NCI-H2196 (cell line): ENCODE data around the gene GLI2.

Source experiments
- DNase-seq: peaks from one replicate; lab custom pipeline; 2025; ENCODE audit not compliant: unreplicated experiment; lab: John Stamatoyannopoulos, UW

The GLI2 gene

GRCh38 chr2:120735746-120736170, at the start of gene GLI2:
TSS of gene GLI2 (plus strand) at chr2:120735868. CDS start at chr2:120797321, 61,453 bp downstream.
- peak; percentile 79 for DNase-seq

GRCh38 chr2:120685974-120686297, 49.7 kb upstream of the GLI2 start:
- no peak for DNase-seq

DNA sequence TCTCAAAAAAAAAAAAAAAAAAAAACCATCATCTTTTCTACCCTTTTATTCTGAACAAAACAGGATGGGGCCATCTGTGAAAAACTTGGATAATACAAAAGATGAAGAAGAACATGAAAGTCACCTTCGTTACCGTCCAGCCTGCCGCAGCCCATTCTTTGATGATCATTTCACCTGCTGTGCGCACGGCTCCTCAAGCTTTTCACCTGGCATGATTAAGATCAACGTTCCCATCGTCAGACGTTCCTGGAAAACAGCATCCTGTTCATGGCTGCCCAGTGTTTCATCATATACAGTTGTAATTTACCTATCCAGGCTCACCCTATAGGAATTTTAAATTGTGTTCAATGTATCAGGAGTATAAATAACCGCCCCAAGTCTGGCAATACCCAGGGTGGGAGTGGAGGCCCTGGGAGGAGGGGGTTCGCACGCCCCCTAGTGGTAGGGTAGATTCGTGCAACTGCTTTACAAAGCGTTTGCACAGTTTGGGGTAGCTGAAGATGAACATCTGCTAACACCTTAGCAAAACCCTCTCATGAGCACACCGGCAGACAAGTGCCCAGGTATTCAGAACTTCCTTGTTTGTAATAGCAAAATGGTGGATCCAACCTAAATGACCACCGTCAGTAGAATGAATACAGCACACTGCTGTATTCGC, 49.0 kb upstream of the GLI2 start:
- no peak for DNase-seq

- DNase-seq, result no peak
Observed at GRCh38 chr2:120687210-120687609, 48.5 kb upstream of the GLI2 start.

GRCh38 chr2:120690521-120690920, 45.1 kb upstream of the GLI2 start:
- no peak for DNase-seq

DNA sequence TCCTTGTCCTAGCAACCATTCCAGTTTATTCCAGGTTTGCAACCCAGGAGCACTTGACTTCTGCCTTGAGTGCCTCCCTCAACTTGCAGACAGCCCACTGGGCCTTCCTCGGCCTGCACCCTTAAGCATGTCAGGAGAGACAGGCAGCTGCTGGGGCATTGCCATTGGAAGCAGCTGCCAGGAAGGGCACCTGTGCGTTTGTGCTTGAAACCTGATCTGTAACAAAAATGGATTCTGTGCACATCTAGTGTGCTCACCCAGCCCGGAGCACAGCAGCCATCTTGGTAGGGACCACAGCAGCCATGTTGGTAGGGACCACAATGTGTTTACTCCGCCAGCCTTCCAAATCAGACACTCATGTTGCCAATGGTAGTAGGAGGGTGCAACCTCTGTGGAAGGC, 44.3 kb upstream of the GLI2 start:
- peak; percentile 35 for DNase-seq

- no peak for DNase-seq
Observed at GRCh38 chr2:120692691-120693090, 43.0 kb upstream of the GLI2 start.

DNA sequence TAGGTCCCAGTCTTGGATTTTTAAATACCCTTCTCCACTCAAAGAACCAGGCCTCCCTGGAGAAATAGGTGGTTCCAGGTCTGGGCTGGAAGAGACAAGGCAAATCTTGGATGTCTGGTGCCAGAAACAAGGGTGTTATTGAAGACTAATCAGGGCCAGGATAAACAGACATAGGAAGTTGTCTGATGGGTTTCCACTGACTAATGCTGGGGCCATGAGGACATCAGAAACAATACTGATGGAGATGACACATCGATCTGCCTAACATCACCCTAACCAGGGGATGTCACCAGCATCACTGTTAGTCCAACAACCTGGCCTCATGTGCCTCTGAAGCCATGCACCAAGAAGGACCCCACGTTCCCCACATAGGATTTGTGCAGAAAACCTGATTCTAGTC, 42.5 kb upstream of the GLI2 start:
- DNase-seq, result no peak

DNA sequence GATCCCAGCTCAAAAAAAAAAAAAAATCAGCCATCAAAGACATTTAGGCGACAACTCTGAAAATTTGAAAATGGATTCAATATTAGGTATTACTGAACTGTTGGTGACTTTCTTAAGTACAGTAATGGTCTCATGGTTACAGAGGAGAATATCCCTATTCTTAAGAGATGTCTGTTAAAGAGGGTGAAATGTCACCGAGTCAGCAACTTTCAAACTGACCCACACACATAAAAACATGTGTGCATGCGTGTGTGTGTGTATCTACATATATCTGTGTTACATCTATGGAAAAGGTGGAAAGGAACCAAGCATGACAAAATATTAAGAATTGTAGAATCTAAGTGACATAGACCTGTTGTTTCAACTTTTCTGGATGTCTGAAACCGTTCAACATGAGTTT, 41.6 kb upstream of the GLI2 start:
- no peak for DNase-seq

- DNase-seq, result no peak
Observed at GRCh38 chr2:120697471-120697870, 38.2 kb upstream of the GLI2 start.

- no peak for DNase-seq
Observed at GRCh38 chr2:120699292-120699691, 36.4 kb upstream of the GLI2 start.

DNA sequence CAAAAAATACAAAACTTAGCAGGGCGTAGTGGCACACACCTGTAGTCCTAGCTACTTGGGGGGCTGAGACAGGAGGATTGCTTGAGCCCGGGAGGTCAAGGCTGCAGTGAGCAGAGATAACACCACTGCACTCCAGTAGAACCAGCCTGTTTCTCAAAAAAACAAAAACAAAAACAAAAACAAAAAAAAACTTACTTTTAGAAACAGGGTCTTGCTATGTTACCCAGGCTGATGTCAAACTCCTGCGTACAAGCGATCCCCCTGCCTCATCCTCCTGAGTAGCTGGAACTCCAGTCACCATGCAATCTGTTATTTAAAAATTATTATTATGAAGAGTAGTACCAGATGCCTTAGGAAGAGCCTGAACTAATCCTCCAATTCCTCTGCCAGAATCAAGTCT, 35.0 kb upstream of the GLI2 start:
- no peak for DNase-seq

- DNase-seq, result no peak
Observed at GRCh38 chr2:120701096-120701495, 34.6 kb upstream of the GLI2 start.

DNA sequence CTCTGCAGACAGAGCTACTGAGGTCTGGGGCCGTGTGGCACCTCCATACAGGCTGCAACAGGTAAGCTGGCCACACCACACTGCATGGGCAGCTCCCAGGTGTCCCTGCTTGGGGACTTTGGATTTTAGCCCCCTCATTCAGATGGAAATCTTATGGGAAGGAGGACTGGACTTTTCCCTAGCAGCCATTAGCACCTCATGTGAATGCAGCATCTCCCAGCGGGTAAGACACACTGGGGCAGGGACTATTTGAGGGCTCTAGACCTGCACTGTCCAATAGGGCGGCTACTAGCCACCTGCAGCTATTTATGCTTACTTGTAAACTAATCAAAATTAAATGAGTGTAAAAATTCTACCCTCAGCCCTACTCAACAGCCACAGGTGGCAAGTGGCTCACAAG, 34.2 kb upstream of the GLI2 start:
- no peak for DNase-seq

GRCh38 chr2:120702061-120702460, 33.6 kb upstream of the GLI2 start:
- no peak for DNase-seq

GRCh38 chr2:120702801-120703200, 32.9 kb upstream of the GLI2 start:
- no peak for DNase-seq

DNA sequence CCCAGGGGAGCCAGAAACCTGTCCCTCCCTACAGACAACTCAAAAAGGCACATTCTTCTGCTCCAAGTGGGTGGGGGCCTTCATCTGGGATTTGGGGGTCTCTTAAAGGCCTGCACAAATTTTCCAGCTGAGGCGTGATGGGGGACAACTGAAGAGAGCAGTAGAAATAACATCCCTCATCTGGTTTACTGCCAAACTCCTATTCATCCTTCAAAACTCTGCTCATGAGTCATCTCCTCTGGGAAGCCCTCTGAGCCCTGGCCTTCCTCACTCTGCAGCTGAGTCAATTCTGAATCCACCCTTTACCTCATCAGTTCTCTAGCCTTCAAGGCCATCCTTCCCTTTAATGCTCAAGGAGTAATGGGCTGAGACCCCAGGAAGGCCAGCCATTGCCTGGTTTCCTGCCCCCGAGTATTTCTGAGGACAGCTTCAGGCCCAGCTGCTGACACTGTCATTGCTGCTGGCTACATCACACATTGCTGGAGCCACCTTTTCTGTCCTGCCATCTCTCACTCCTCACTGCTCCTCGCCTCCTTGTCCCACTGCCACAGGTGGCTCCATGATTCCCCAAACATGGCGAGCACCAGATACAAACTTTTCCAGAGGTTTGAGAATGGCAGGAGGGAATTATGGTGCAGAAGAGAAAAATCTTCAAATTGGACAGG, 32.2 kb upstream of the GLI2 start:
- DNase-seq, result no peak

GRCh38 chr2:120704696-120705095, 31.0 kb upstream of the GLI2 start:
- DNase-seq, result no peak

DNA sequence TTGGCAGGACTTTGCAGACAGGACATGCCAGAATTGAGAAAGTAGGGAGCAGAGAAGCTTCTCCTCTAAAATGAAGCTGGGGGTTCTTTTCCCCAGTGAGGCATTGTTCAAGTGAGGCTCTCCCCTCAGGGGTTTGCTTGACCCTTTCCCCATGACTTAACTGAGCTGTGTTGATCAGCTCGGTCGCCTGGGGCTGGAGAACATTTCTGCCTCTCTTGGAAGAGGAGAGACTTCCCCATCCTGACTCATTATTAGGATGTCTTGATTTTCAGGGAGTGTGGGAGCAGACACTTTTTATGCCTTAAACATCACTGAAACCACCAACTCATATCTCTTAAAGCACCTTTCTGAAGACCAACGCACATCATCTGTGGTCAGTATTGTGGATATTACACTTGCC, 27.9 kb upstream of the GLI2 start:
- no peak for DNase-seq

GRCh38 chr2:120708944-120709607, 26.6 kb upstream of the GLI2 start:
- DNase-seq, result no peak

DNA sequence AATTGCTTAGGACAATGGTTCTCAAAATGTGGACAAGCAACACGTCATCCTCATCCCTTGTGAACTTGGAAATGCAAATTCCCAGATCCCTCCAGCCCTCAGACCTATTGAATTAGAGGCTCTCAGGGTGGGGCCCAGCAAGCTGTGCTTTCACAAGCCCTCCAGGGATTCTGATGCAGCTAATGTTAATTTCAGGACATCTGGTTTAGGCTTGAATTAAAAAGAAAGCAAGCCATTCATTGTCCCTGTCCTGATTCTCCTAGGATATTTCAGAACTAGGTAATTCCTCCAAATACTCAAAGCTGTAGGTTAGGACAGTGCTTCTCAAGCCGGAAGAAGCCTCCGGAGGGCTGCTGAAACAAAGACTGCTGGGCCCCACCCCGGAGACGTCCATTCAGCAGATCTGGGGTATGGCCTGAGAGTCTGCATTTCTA, 26.0 kb upstream of the GLI2 start:
- no peak for DNase-seq

DNA sequence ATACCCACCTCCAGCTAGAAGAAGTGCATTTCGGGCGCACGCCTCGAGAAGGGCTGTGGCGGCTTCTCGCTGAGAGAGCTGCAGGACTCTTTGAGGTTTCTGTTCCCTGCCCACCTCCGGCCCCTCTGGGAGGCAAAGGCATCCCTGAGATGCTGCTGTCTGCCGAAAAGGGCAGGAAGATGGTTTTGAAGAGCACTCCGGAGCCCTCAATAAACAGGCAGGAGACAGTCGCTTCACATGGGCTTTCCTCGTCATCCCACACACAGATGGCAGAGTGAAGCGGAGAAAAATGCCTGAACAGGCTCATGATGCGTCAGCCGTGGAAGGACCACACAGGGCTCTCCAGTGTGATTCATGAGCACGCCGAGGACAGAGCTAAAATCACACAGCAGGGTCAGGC, 25.4 kb upstream of the GLI2 start:
- no peak for DNase-seq
